Endothelial cell of umbilical vein (primary cell): ENCODE data around the gene PLEKHG1. TPM values are rescaled to one million over a fixed set of nuclear protein-coding genes. Genes with fewer than 3 reads are reported as not detected.

Source experiments
- BruUV-seq: library from RNA; stranded (reverse); fragments of 400-500 nt; replicated peaks from 2 replicates; lab custom pipeline; 2021; lab: Mats Ljungman, UMichigan
- CTCF ChIA-PET: fragments of 300-600, 350-600 bp; sonication (Branson Sonifier 250); formaldehyde crosslinking; loops from one replicate; lab custom pipeline; 2021; ENCODE audit warnings: antibody characterized with exemption, inconsistent platforms; lab: Charles Lee
- POLR2A ChIA-PET: fragments of 300-600, 350-600 bp; sonication (Branson Sonifier 250); formaldehyde crosslinking; loops from one replicate; lab custom pipeline; 2021; ENCODE audit warnings: antibody characterized with exemption, inconsistent platforms; lab: Charles Lee
- DNase-seq: peaks from one replicate; pipeline ENCODE4 v3.0.0-alpha.2; 2011; ENCODE audit warnings: low read depth, low spot score
- FAIRE-seq: peaks from 2 replicates; lab custom pipeline; 2011; peaks lifted over from hg19 to GRCh38; lab: Jason Lieb, UNC
- H2AFZ ChIP-seq: 2 replicates; pipeline ENCODE4 v1.6.0; 2012; ENCODE audit warnings: low read depth, low read length, control low read depth, inconsistent platforms
- H3K27ac ChIP-seq: 2 replicates; pipeline ENCODE4 v1.5.1; 2011; ENCODE audit warnings: low read depth, mild to moderate bottlenecking, control low read depth, low read length, moderate library complexity; ENCODE audit not compliant: insufficient read depth
- H3K27me3 ChIP-seq, 2 experiments: 2 replicates each; pipeline versions ENCODE4 v1.6.0 to v1.6.1; 2011; ENCODE audit warnings: low read length in 2 of 2, mixed read lengths in 1 of 2; ENCODE audit not compliant: control insufficient read depth in 2 of 2, insufficient read depth in 2 of 2
- H3K36me3 ChIP-seq, 2 experiments: 2 replicates in 1 of 2; 3 replicates in 1 of 2; pipeline ENCODE4 v1.5.1; 2011; ENCODE audit warnings: low read length in 2 of 2, mild to moderate bottlenecking in 1 of 2, moderate library complexity in 1 of 2; ENCODE audit not compliant: control insufficient read depth in 2 of 2, insufficient read depth in 2 of 2; ENCODE audit errors: extremely low read depth in 1 of 2
- H3K4me1 ChIP-seq: 3 replicates; pipeline ENCODE4 v1.5.1; 2011; ENCODE audit warnings: mild to moderate bottlenecking, low read length; ENCODE audit not compliant: control insufficient read depth, insufficient read depth; ENCODE audit errors: extremely low read depth
- H3K4me2 ChIP-seq: 2 replicates; pipeline ENCODE4 v1.6.1; 2011; ENCODE audit warnings: low read length, control low read depth, mixed read lengths; ENCODE audit not compliant: insufficient read depth
- H3K4me3 ChIP-seq, 3 experiments: fragments of 200-600 bp in 1 of 3; sonication (generic), shearing (Covaris generic) in 1 of 3; replicated peaks in 1 of 3; 2 replicates each; pipeline ENCODE4 v1.5.1; 2011 to 2016; ENCODE audit warnings: control low read depth in 3 of 3, low read length in 3 of 3, mild to moderate bottlenecking in 2 of 3, inconsistent platforms in 1 of 3, low read depth in 1 of 3, moderate library complexity in 1 of 3; ENCODE audit not compliant: insufficient read depth in 1 of 3
- H3K79me2 ChIP-seq: 2 replicates; pipeline ENCODE4 v1.6.0; 2012; ENCODE audit warnings: low read length, inconsistent platforms; ENCODE audit not compliant: control insufficient read depth, insufficient read depth
- H3K9ac ChIP-seq: replicated peaks from 2 replicates; pipeline ENCODE3; 2011; ENCODE audit warnings: low read length, control low read depth; ENCODE audit not compliant: insufficient read depth; ENCODE audit errors: extremely low read depth
- H3K9me1 ChIP-seq: replicated peaks from 3 replicates; pipeline ENCODE4 v1.6.0; 2011; ENCODE audit warnings: mild to moderate bottlenecking, low read length; ENCODE audit not compliant: control insufficient read depth, insufficient read depth; ENCODE audit errors: extremely low read depth
- H3K9me3 ChIP-seq: replicated peaks from 2 replicates; pipeline ENCODE4 v1.5.1; 2012; ENCODE audit warnings: low read length, inconsistent platforms; ENCODE audit not compliant: control insufficient read depth, insufficient read depth
- H4K20me1 ChIP-seq: replicated peaks from 2 replicates; pipeline ENCODE3; 2011; ENCODE audit warnings: mild to moderate bottlenecking, low read length; ENCODE audit not compliant: control insufficient read depth, insufficient read depth; ENCODE audit errors: extremely low read depth
- CTCF ChIP-seq, 2 donors: IDR thresholded peaks; 1 replicate in 1 of 2; 2 replicates in 1 of 2; pipeline ENCODE4 v1.5.1; 2011; ENCODE audit warnings: low read length in 2 of 2, mild to moderate bottlenecking in 2 of 2, moderate library complexity in 2 of 2, control low read depth in 1 of 2, inconsistent platforms in 1 of 2, low read depth in 1 of 2; ENCODE audit not compliant: insufficient read depth in 1 of 2; ENCODE audit errors: extremely low read depth in 1 of 2
- EZH2 ChIP-seq: IDR thresholded peaks from 2 replicates; pipeline ENCODE4 v1.6.1; 2012; ENCODE audit warnings: borderline replicate concordance, low read depth, mild to moderate bottlenecking, moderate library complexity, low read length, inconsistent platforms; ENCODE audit not compliant: severe bottlenecking
- FOS ChIP-seq: IDR thresholded peaks from 2 replicates; pipeline ENCODE4 v1.6.1; 2011; ENCODE audit warnings: mild to moderate bottlenecking, low read length, moderate library complexity, borderline replicate concordance; ENCODE audit not compliant: insufficient read depth
- GATA2 ChIP-seq: IDR thresholded peaks from 2 replicates; pipeline ENCODE4 v1.7.0; 2011; ENCODE audit warnings: low read depth, mild to moderate bottlenecking, moderate library complexity, mixed read lengths, low read length; ENCODE audit not compliant: insufficient read length, insufficient read depth
- JUN ChIP-seq: IDR thresholded peaks from 2 replicates; pipeline ENCODE4 v1.6.1; 2011; ENCODE audit warnings: borderline replicate concordance, low read depth; ENCODE audit not compliant: insufficient read length, insufficient read depth
- MAX ChIP-seq: IDR thresholded peaks from 2 replicates; pipeline ENCODE4 v1.6.1; 2011; ENCODE audit not compliant: insufficient read depth, insufficient read length
- MYC ChIP-seq: IDR thresholded peaks from one replicate; pipeline ENCODE4 v1.6.1; 2011; ENCODE audit warnings: mild to moderate bottlenecking, low read depth, low read length
- POLR2A ChIP-seq: IDR thresholded peaks from 2 replicates; pipeline ENCODE4 v1.6.1; 2012; ENCODE audit warnings: low read depth, mild to moderate bottlenecking, control low read depth, low read length
- POLR2AphosphoS5 ChIP-seq: IDR thresholded peaks from 2 replicates; pipeline ENCODE4 v1.6.1; 2012; ENCODE audit warnings: low read depth, mild to moderate bottlenecking, control low read depth, low read length, moderate library complexity; ENCODE audit not compliant: insufficient read depth
- dilution Hi-C: fragments of 300-500 bp; cut with MboI; formaldehyde crosslinking; loops from one replicate; pipeline ENCODE4 v1.15.0; 2019; ENCODE audit warnings: low sequenced_read_pairs; ENCODE audit not compliant: extremely low pct_ligation_motif_present
- intact Hi-C: fragments of 100-400 bp; cut with micrococcal nuclease; formaldehyde crosslinking; loops from one replicate; pipeline ENCODE4 v1.10.0; 2022
- polyA plus RNA-seq, 4 experiments: library from polyadenylated mRNA; depleted of rRNA in 3 of 4; stranded (reverse) in 3 of 4; unstranded in 1 of 4; fragments of >200 nt; gene quantifications; 2 replicates each; pipeline versions ENCODE4 v1.2.1 to v1.2.3, GENCODE V29; 2011 to 2012; ENCODE audit warnings: missing spikeins in 1 of 4
- total RNA-seq: library from RNA; stranded (reverse); gene quantifications from 2 replicates; pipeline ENCODE4 v1.2.3, GENCODE V29; 2021

PLEKHG1 gene
- total and polyA plus RNA-seq, 2 donors (not counting 3 experiments of a cell fraction or from before 2014, with no cell fraction given), result 8.8 to 62.5 TPM

- DNase-seq, result no peak
- intact Hi-C loops, result no loop called here
- Histone ChIP-seq H3K9ac (no peak overlapping the region), H3K36me3 (no peaks in the 10 kb centered on the region), H4K20me1 (no peaks in the 10 kb centered on the region), H3K4me3 (no peak overlapping the region), H3K9me3 (no peaks in the 10 kb centered on the region), H3K4me1 (no peaks in the 10 kb centered on the region), H2AFZ (no peak overlapping the region), H3K79me2 (no peaks in the 10 kb centered on the region), H3K27me3 (peaks cover 8 to 12% of the 10 kb centered on the region in 2 experiments), H3K4me2 (no peak overlapping the region), H3K9me1 (no peaks in the 10 kb centered on the region), H3K27ac (no peak overlapping the region)
- ChIA-PET POLR2A (no interaction called here), CTCF (no interaction called here)
- TF ChIP-seq GATA2 (no peak), JUN (no peak), POLR2A (no peak), FOS (no peak), POLR2AphosphoS5 (no peak), EZH2 (no peak), MYC (no peak), CTCF (IDR thresholded peaks at IDR 0.05; ENCODE audit: extremely low read depth in 1 of 2, insufficient read depth in 1 of 2, low read depth in 1 of 2, low read length in 2 of 2) (no peak), MAX (no peak)
- FAIRE-seq, result no peak
- BruUV-seq, result no TSS peak
- dilution Hi-C loops, result no loop called here
Measured at GRCh38 chr6:150566486-150566885, 33.2 kb upstream of the PLEKHG1 start.
